ENCODE measurements around the gene MFSD2A.

MFSD2A gene

GRCh38 chr1:39969048-39969447 is 14.1 kb downstream of the MFSD2A start:
- Histone ChIP-seq H3K79me2 (ENCODE audit: control insufficient read depth, low read length) (no peaks in the 10 kb centered on the region), H3K4me1 (ENCODE audit: control insufficient read depth, low read length) (peaks cover 6% of the 10 kb centered on the region), H3K4me2 (ENCODE audit: low read length) (no peak overlapping the region), H3K36me3 (ENCODE audit: control insufficient read depth, low read length) (peaks cover 60% of the 10 kb centered on the region), H3K9me2 (replicated peaks; ENCODE audit: control insufficient read depth, low read length) (no peaks in the 10 kb centered on the region), H4K20me1 (ENCODE audit: control insufficient read depth, insufficient read depth, low read depth, low read length) (no peaks in the 10 kb centered on the region), H3K4me3 (ENCODE audit: low read length) (no peak overlapping the region), H3K27me3 (ENCODE audit: control insufficient read depth, low read length) (no peaks in the 10 kb centered on the region), H3K9me3 (ENCODE audit: control insufficient read depth, insufficient read depth, low read length) (no peaks in the 10 kb centered on the region), H3F3A (ENCODE audit: control insufficient read depth, insufficient read depth) (peaks cover 4% of the 10 kb centered on the region), H3K27ac (ENCODE audit: low read depth, low read length) (no peak overlapping the region)
- TF ChIP-seq EZH2phosphoT487 (IDR thresholded peaks at IDR 0.05; ENCODE audit: borderline replicate concordance, low read length) (no peak), CTCF (IDR thresholded peaks at IDR 0.05; ENCODE audit: low read depth, low read length, poor library complexity, severe bottlenecking) (no peak)

- Histone ChIP-seq H3K36me3 (ENCODE audit: control insufficient read depth, low read length) (peaks cover 59% of the 10 kb centered on the region), H3K9me3 (ENCODE audit: control insufficient read depth, insufficient read depth, low read length) (no peaks in the 10 kb centered on the region), H3K4me3 (ENCODE audit: low read length) (no peak overlapping the region), H3K9me2 (replicated peaks; ENCODE audit: control insufficient read depth, low read length) (no peaks in the 10 kb centered on the region), H3K79me2 (ENCODE audit: control insufficient read depth, low read length) (no peaks in the 10 kb centered on the region), H3K27me3 (ENCODE audit: control insufficient read depth, low read length) (no peaks in the 10 kb centered on the region), H4K20me1 (ENCODE audit: control insufficient read depth, insufficient read depth, low read depth, low read length) (no peaks in the 10 kb centered on the region), H3F3A (ENCODE audit: control insufficient read depth, insufficient read depth) (peaks cover 4% of the 10 kb centered on the region), H3K4me1 (ENCODE audit: control insufficient read depth, low read length) (peaks cover 6% of the 10 kb centered on the region), H3K27ac (ENCODE audit: low read depth, low read length) (no peak overlapping the region), H3K4me2 (ENCODE audit: low read length) (no peak overlapping the region)
- TF ChIP-seq CTCF (IDR thresholded peaks at IDR 0.05; ENCODE audit: low read depth, low read length, poor library complexity, severe bottlenecking), result no peak
- TF ChIP-seq EZH2phosphoT487 (IDR thresholded peaks at IDR 0.05; ENCODE audit: borderline replicate concordance, low read length), result no peak
Observed at GRCh38 chr1:39969531-39970270, 14.8 kb downstream of the MFSD2A start.

GRCh38 chr1:39970274-39970673 is 15.3 kb downstream of the MFSD2A start:
- Histone ChIP-seq H4K20me1 (ENCODE audit: control insufficient read depth, insufficient read depth, low read depth, low read length) (no peaks in the 10 kb centered on the region), H3K27ac (ENCODE audit: low read depth, low read length) (no peak overlapping the region), H3K4me2 (ENCODE audit: low read length) (no peak overlapping the region), H3K9me3 (ENCODE audit: control insufficient read depth, insufficient read depth, low read length) (no peaks in the 10 kb centered on the region), H3K36me3 (ENCODE audit: control insufficient read depth, low read length) (peaks cover 53% of the 10 kb centered on the region), H3F3A (ENCODE audit: control insufficient read depth, insufficient read depth) (peaks cover 4% of the 10 kb centered on the region), H3K9me2 (replicated peaks; ENCODE audit: control insufficient read depth, low read length) (no peaks in the 10 kb centered on the region), H3K4me1 (ENCODE audit: control insufficient read depth, low read length) (peaks cover 6% of the 10 kb centered on the region), H3K4me3 (ENCODE audit: low read length) (no peak overlapping the region), H3K79me2 (ENCODE audit: control insufficient read depth, low read length) (no peaks in the 10 kb centered on the region), H3K27me3 (ENCODE audit: control insufficient read depth, low read length) (no peaks in the 10 kb centered on the region)
- no peak for TF ChIP-seq EZH2phosphoT487 (IDR thresholded peaks at IDR 0.05; ENCODE audit: borderline replicate concordance, low read length)
- TF ChIP-seq CTCF (IDR thresholded peaks at IDR 0.05; ENCODE audit: low read depth, low read length, poor library complexity, severe bottlenecking), result no peak
